ENCODE measurements around the gene CPT2. TPM values are rescaled to one million over a fixed set of nuclear protein-coding genes. Genes with fewer than 3 reads are reported as not detected.

The CPT2 gene
- total and polyA plus RNA-seq, 2 of the 13 experiments (the other 11 are each of a cell fraction or from before 2014, with no cell fraction given) = 12.6 to 14.6 TPM

GRCh38 chr1:53220171-53220961 is 23.7 kb downstream of the CPT2 start, which contains the start of gene CZIB (continued):
- TF ChIP-seq XBP1 (CRISPR knock-in tag; IDR thresholded peaks at IDR 0.05) (no peak), RBM22 (optimal IDR thresholded peaks at IDR 0.05; ENCODE audit: low read length) (no peak), ZNF644 (CRISPR knock-in tag; IDR thresholded peaks at IDR 0.05; ENCODE audit: low read depth) (0 out of 2 replicates have a peak, but pooled peaks have one; percentile 42), NFAT5 (CRISPR knock-in tag; IDR thresholded peaks at IDR 0.05) (no peak), ZNF597 (CRISPR knock-in tag; IDR thresholded peaks at IDR 0.05) (no peak), ZNF318 (CRISPR knock-in tag; IDR thresholded peaks at IDR 0.05) (peak; percentile 92; the same call in 1 of the 2 replicates), PCBP1 (IDR thresholded peaks at IDR 0.05; ENCODE audit: borderline replicate concordance, low read depth, low read length) (peak; percentile 76; the same call in 1 of the 2 replicates), GPBP1L1 (CRISPR knock-in tag; IDR thresholded peaks at IDR 0.05) (no peak), ZGPAT (CRISPR knock-in tag; IDR thresholded peaks at IDR 0.05) (peak; percentile 97), ZNF878 (CRISPR knock-in tag; IDR thresholded peaks at IDR 0.05) (peak; percentile 89)
